Spleen (tissue), 7 donors: Measurements from ENCODE around the gene ZDHHC7.

ENCODE experiments used
- POLR2A ChIP-seq, 3 donors: fragments of 450-650 bp; IDR thresholded peaks; one replicate each; pipeline ENCODE4 v1.5.1; 2017; ENCODE audit warnings: antibody characterized with exemption in 3 of 3, mild to moderate bottlenecking in 1 of 3
- POLR2AphosphoS5 ChIP-seq, 3 donors: sonication (generic); formaldehyde crosslinking; IDR thresholded peaks; one replicate each; pipeline ENCODE4 v1.5.1; 2017; ENCODE audit warnings: antibody characterized with exemption in 3 of 3
- TF ChIP-seq, protein P1 (sequence below), 11 experiments: fragments of 200-600 bp in 7 of 11; fragments of 450-650 bp in 4 of 11; sonication (generic) in 4 of 11; IDR thresholded peaks in 8 of 11; conservative IDR thresholded peaks in 3 of 11; 1 replicate in 7 of 11; 2 replicates in 4 of 11; pipeline versions ENCODE4 v1.4.0 to v1.8.0; 2016 to 2021; ENCODE audit warnings: antibody characterized with exemption in 11 of 11, inconsistent platforms in 4 of 11, mild to moderate bottlenecking in 1 of 11
- donor health status: DM: no; HTN: no; CAD: no; lungs with moderate emphysema.
- donor health status: DM: no; HTN: no; CAD: no.
- donor health status: DM: no; HTN: no; CAD: no.

- TF ChIP-seq, protein P1, sequence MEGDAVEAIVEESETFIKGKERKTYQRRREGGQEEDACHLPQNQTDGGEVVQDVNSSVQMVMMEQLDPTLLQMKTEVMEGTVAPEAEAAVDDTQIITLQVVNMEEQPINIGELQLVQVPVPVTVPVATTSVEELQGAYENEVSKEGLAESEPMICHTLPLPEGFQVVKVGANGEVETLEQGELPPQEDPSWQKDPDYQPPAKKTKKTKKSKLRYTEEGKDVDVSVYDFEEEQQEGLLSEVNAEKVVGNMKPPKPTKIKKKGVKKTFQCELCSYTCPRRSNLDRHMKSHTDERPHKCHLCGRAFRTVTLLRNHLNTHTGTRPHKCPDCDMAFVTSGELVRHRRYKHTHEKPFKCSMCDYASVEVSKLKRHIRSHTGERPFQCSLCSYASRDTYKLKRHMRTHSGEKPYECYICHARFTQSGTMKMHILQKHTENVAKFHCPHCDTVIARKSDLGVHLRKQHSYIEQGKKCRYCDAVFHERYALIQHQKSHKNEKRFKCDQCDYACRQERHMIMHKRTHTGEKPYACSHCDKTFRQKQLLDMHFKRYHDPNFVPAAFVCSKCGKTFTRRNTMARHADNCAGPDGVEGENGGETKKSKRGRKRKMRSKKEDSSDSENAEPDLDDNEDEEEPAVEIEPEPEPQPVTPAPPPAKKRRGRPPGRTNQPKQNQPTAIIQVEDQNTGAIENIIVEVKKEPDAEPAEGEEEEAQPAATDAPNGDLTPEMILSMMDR (IDR thresholded peaks at IDR 0.05 in 8 of 11, conservative IDR thresholded peaks at IDR 0.05 in 3 of 11), result peak in 4 of 11 experiments; percentile 35 to 49 (median 42)
- TF ChIP-seq POLR2A (IDR thresholded peaks at IDR 0.05) (no peak), POLR2AphosphoS5 (IDR thresholded peaks at IDR 0.05) (no peak)
These were observed 60.4 kb downstream of the ZDHHC7 start for GRCh38 chr16:84950906-84951305.
